ENCODE measurements around the gene ZFY.

Gene ZFY

DNA sequence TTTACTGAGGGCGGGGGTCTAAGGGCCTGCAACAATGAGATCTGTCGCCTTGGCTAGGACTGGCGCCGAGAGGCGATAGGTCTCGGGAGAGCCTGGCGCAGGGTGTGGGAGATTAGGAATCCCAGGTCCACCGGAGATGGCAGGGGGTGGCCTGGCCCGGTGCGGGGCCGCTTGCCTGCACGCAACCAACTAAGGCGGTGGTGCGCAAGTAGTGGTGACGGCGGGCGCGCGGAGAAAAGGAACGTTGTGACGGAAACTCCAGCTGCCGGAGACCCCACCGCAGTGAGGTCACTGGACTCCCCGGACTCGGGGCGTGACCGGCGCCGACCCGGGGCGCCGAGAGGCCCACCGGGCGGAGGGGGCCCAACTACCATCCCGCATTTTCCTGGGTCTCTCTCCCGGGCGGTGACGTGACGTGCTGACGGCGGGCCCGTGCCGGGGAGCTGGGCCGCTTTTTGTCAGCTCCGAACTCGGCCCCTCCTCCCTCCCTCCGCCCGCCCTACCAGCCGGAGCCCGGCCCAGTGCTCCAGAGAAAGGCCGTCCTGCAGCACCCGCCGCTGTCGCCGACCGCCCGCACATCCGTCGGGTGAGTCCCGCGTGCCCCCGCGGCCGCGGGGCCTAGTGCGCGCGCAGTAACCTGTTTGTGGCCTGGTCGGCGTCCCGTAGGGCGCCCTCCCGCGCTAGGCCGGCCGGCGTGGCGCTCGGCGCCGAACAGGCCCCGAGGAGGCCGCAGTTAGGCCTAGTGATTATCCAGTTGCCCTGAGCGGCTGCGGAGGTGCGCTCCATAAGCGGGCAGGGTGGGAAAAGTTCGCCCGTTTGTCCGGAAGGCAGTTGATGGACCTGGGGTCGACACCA is at the start of gene ZFY:
Gene ZFY (plus strand): TSS at position 521 of the 855 bp plus-strand sequence. CDS start 18,556 bp downstream, outside the sequence.
- DNase-seq (ENCODE audit: low read depth, low spot score) = no peak

GRCh38 chrY:2885880-2886279 is 49.3 kb upstream of the ZFY start:
- no peak for DNase-seq (ENCODE audit: low read depth, low spot score)

GRCh38 chrY:2887386-2887785 is 47.8 kb upstream of the ZFY start:
- DNase-seq (ENCODE audit: low read depth, low spot score) = no peak

DNA sequence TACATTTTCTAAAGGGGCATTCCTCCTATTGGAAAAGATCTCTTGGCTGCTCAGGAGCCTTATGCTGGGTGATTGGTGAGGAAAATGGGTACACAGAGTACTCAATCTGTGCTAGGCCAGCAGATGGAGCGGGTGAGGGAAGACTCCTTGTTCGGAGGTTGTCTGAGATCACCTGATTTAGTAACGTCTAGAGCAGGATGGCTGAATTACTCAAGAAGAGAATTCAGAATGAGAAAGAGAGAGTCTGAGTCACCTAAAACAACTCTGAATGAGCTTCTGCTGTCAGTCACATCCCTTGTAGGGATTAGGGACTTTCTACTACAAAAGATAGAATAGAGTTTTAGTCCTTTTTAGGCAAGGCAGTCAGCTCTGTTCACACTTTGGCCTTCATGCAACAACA is 47.2 kb upstream of the ZFY start:
- DNase-seq (ENCODE audit: low read depth, low spot score) = no peak

- DNase-seq (ENCODE audit: low read depth, low spot score) = no peak
These were observed 41.7 kb upstream of the ZFY start for GRCh38 chrY:2893471-2893870.

DNA sequence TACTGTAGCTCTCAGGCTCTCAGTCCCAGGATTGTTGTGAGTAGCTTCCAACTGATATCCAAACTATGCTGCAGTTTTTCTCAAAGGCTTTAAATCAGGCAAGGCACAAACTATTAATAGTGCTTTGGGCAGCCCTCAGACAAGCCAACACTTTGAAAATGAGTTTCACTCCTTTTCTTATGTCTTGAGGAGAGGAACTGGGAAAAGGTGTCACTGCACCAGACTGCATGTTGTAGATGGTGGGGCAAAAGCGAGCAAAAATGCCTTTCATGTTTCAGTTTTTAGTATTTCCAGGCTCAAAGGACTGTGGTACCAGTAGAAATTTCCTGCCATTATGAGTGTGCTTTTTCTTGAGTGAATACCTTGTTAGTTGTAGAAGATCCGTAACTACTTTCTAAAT is 39.1 kb upstream of the ZFY start:
- DNase-seq (ENCODE audit: low read depth, low spot score) = no peak

- no peak for DNase-seq (ENCODE audit: low read depth, low spot score)
These were observed 27.8 kb upstream of the ZFY start for GRCh38 chrY:2907356-2907755.

DNA sequence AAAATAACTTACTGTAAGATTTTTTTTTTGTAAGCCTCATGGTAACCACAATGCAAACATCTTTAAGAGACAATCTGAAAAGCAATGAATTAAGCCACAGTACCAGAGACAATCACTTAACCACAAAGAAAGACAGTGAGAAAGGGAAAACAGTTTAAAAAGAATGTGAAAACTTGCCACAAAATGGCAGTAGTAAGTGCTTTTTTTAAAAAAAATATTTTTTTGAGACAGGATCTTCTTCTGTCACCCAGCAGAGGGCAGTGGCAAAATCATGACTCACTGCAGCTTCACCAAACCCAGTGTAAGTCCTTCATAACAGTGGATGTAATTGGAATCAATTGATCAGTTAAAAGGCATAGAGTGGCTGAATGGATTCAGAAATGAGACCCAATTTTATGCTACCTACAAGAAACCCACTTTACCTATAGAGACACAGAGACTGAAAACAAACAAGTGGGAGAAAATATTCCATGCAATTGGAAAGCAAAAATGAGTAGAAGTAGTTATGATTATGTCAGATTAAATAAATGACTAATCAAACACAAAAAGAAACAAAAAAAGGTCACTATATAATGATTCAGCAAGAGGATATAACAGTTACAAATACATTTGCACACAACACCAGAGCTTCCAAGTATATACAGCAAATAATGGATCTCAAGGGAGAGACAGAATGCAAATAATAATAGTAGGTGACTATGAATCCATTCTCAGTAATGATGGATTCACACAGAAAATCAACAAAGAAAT is 21.9 kb upstream of the ZFY start:
- no peak for DNase-seq (ENCODE audit: low read depth, low spot score)

DNA sequence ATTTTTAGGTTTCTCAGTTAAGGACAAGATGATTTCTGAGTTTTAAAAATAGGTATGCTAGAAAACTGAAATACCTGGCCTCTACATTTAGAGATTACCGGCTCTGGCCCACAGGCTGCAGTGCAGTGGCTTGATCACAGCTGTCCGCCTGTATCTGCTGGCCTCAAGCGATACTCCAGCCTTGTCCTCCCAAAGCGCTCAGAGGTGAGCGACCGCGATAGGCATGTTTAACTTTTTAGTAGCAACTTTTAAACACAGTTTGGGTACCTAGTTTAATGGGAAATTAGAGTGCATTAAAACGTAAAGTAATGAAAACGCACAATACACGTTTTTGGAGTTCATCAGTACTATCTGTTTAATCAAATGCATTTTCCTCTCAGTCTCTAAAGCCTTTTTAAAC is 1.1 kb upstream of the ZFY start:
- DNase-seq (ENCODE audit: low read depth, low spot score) = no peak

- peak; percentile 73 for DNase-seq (ENCODE audit: low read depth, low spot score)
These were observed 695 bp downstream of the ZFY start for GRCh38 chrY:2935716-2936435.

DNA sequence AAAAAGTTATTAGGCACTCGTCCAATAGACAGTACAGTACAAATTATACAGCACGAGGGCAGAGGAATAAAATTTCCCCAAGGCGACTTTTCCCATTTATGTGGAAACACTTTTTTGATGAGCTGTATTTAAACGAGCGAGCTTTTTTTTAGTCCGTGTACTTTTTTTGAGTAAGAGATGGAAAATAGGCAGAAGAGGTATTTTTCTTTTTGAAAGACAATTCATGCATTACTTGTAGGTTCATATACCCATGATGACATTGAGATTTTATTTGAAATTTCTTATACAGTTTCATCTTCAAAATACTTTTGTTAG is 1.2 kb downstream of the ZFY start:
- no peak for DNase-seq (ENCODE audit: low read depth, low spot score)

- no peak for DNase-seq (ENCODE audit: low read depth, low spot score)
These were observed 2.0 kb downstream of the ZFY start for GRCh38 chrY:2937149-2937548.

DNA sequence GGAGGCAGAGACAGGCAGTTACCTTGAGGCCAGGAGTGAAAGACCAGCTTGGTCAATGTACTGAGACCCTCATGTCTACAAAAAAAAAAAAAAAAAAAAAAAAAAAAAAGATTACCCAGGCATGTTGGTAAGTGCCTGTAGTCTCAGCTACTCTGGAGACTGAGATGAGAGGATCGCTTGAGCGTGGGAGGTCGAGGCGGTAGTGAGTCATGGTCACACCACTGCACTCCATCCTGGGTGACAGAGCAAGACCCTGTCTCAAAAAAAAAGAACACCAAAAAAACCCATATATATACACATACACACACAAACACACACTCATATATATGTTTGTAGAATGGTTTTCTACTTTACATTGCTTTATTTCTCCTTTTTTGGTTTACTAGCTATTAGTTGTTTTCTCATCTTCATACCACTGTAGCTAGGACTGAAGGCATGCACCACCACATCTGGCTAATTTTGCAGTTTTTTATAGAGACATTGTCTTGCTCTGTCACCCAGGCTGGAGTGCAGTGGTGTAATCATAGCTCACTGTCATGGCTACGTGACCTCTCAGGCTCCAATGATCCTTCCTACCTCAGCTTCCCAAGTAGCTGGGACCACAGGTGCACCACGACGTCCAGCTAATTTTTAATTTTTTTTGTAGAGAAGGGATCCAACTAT is 14.5 kb downstream of the ZFY start:
- DNase-seq (ENCODE audit: low read depth, low spot score) = no peak

DNA sequence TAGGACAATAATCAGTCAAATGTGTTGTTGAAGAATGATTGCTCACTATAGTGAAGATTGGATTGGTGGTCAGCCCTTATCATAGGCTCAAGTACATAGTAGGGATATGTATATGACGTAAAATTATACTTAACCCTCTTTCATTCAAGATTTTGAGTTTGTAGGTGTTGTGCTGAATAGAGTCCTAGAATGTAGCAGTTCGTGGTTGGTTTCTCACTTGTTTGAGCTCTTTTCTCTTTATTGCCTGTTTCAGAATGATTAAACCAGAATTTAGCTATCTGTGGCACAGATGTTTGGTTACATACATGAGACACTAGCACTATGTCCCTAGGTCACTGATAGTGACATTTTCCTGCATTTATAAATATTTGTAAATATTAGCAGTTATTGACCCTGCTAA is 15.5 kb downstream of the ZFY start:
- no peak for DNase-seq (ENCODE audit: low read depth, low spot score)

- DNase-seq (ENCODE audit: low read depth, low spot score) = no peak
These were observed 17.7 kb downstream of the ZFY start for GRCh38 chrY:2952912-2953311.

DNA sequence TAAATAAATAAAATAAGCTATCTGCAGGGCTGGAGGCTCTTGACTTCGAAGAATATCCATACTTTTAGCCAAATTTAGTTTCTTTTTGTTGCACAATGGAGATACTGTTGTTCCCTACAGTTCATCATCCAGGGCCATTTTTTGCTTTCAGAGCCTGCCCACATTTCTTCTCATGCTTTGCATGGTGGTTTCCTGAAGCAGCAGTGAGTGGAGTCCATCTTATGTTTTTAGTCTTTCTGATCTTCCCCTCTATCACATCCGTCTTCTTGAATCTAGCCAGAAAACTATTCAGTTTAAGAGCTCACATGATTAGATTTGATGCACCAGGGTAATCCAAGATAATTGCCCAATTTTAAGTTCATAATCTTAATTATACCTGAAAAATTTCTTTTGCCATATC is 19.6 kb downstream of the ZFY start:
- DNase-seq (ENCODE audit: low read depth, low spot score) = no peak

GRCh38 chrY:2955561-2955960 is 20.4 kb downstream of the ZFY start:
- no peak for DNase-seq (ENCODE audit: low read depth, low spot score)

- no peak for DNase-seq (ENCODE audit: low read depth, low spot score)
These were observed 26.9 kb downstream of the ZFY start for GRCh38 chrY:2962061-2962460.

- DNase-seq (ENCODE audit: low read depth, low spot score) = no peak
These were observed 29.6 kb downstream of the ZFY start for GRCh38 chrY:2964814-2965213.

GRCh38 chrY:2965629-2966028 is 30.4 kb downstream of the ZFY start:
- no peak for DNase-seq (ENCODE audit: low read depth, low spot score)

GRCh38 chrY:2969561-2969960 is 34.4 kb downstream of the ZFY start:
- no peak for DNase-seq (ENCODE audit: low read depth, low spot score)

DNA sequence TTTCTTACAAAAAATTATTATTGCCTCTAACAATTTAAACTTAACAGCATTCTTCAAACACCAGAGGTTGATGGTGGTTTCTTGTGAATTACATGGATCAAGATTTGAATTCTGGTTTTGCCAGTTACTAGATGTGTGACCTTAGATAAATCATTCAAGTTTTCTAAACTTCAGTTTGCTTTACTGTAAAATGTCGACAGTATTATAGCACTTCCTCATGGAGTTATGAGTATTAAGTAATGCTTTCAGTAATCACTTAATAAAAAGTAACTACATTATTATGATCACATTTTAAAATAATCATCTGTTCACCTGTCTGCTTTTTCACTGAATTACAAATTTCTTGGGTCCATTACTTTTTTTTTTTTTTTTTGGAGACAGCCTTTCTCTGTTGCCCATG is 37.5 kb downstream of the ZFY start:
- DNase-seq (ENCODE audit: low read depth, low spot score) = no peak

Measured in brain pericyte (primary cell).